SK-N-SH treated with all-trans-retinoic acid at 6 μM for 48 hours (cell line): ENCODE results near the gene GOLGA1.

Experiments
- ARNTL ChIP-seq: fragments of 450-650 bp; formaldehyde crosslinking; IDR thresholded peaks from 2 replicates; pipeline ENCODE4 v1.5.0; 2020; ENCODE audit warnings: low read depth, mild to moderate bottlenecking, moderate library complexity, borderline replicate concordance
- CSDC2 ChIP-seq: fragments of 250-450 bp; sonication (Bioruptor Pico); IDR thresholded peaks from 2 replicates; pipeline ENCODE4 v1.5.0; 2020; ENCODE audit warnings: mild to moderate bottlenecking, moderate library complexity
- GLIS3 ChIP-seq: fragments of 250-450 bp; sonication (Bioruptor Pico); IDR thresholded peaks from 2 replicates; pipeline ENCODE4 v1.5.0; 2020; ENCODE audit warnings: mild to moderate bottlenecking, moderate library complexity
- OSR1 ChIP-seq: fragments of 250-450 bp; sonication (Bioruptor Pico); IDR thresholded peaks from 2 replicates; pipeline ENCODE4 v1.8.0; 2022; ENCODE audit warnings: moderate library complexity, mild to moderate bottlenecking, inconsistent platforms
- RARB ChIP-seq: fragments of 250-450 bp; sonication (Bioruptor Pico); IDR thresholded peaks from 2 replicates; pipeline ENCODE4 v1.8.0; 2021; ENCODE audit warnings: mild to moderate bottlenecking, moderate library complexity
- TCF4 ChIP-seq: fragments of 250-450 bp; sonication (Bioruptor Pico); IDR thresholded peaks from 2 replicates; pipeline ENCODE4 v1.8.0; 2021; ENCODE audit warnings: mild to moderate bottlenecking, moderate library complexity, borderline replicate concordance
- TOX ChIP-seq: fragments of 250-450 bp; sonication (Bioruptor Pico); IDR thresholded peaks from 2 replicates; pipeline ENCODE4 v1.8.0; 2021; ENCODE audit warnings: mild to moderate bottlenecking, moderate library complexity, borderline replicate concordance
- ZFP30 ChIP-seq: fragments of 450-650 bp; formaldehyde crosslinking; IDR thresholded peaks from 2 replicates; pipeline ENCODE4 v1.5.0; 2022; ENCODE audit warnings: mild to moderate bottlenecking, moderate library complexity
- ZNF565 ChIP-seq: fragments of 450-650 bp; formaldehyde crosslinking; conservative IDR thresholded peaks from 2 replicates; pipeline ENCODE4 v1.5.0; 2020; ENCODE audit warnings: low read depth, mild to moderate bottlenecking, moderate library complexity
- ZNF8 ChIP-seq: fragments of 450-650 bp; formaldehyde crosslinking; IDR thresholded peaks from 2 replicates; pipeline ENCODE4 v1.5.0; 2020; ENCODE audit warnings: mild to moderate bottlenecking, moderate library complexity
- TF ChIP-seq, protein P1 (sequence below): fragments of 250-450 bp; sonication (Bioruptor Pico); IDR thresholded peaks from 2 replicates; pipeline ENCODE4 v1.5.0; 2020; ENCODE audit warnings: mild to moderate bottlenecking, moderate library complexity
- TF ChIP-seq, protein P2 (sequence below): fragments of 250-450 bp; sonication (Bioruptor Pico); IDR thresholded peaks from 2 replicates; pipeline ENCODE4 v1.8.0; 2020; ENCODE audit warnings: mild to moderate bottlenecking, moderate library complexity, borderline replicate concordance
- TF ChIP-seq, protein P3 (sequence below): fragments of 250-450 bp; sonication (Bioruptor Pico); IDR thresholded peaks from 2 replicates; pipeline ENCODE4 v1.5.1; 2021; ENCODE audit warnings: mild to moderate bottlenecking, moderate library complexity
- TF ChIP-seq, protein P4 (sequence below): fragments of 250-450 bp; sonication (Bioruptor Pico); IDR thresholded peaks from 2 replicates; pipeline ENCODE4 v1.5.1; 2020; ENCODE audit warnings: low read depth, mild to moderate bottlenecking, moderate library complexity

DNA sequence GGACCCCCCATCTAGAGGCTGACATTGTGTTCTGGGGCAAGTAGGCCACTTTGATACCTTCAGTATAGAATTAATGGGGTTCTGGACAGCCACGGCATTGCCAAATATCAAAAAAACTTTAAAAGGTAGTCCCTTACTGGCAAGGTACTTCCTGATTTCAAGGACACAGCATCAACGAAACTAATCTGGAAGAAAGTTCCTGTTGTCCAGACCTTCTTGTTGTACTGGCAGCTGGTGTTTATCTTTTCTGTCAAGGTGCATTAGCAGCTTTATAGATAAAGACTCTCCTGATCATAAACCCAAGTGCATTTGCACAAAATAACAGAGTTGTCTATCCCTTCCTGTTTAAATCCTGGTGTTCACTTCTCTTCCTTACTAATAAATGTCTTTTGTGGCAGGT is 23.7 kb upstream of the GOLGA1 start:
- no peak for TF ChIP-seq TOX (CRISPR knock-in tag)
- TF ChIP-seq TCF4 (CRISPR knock-in tag) = no peak
- TF ChIP-seq, protein P1, sequence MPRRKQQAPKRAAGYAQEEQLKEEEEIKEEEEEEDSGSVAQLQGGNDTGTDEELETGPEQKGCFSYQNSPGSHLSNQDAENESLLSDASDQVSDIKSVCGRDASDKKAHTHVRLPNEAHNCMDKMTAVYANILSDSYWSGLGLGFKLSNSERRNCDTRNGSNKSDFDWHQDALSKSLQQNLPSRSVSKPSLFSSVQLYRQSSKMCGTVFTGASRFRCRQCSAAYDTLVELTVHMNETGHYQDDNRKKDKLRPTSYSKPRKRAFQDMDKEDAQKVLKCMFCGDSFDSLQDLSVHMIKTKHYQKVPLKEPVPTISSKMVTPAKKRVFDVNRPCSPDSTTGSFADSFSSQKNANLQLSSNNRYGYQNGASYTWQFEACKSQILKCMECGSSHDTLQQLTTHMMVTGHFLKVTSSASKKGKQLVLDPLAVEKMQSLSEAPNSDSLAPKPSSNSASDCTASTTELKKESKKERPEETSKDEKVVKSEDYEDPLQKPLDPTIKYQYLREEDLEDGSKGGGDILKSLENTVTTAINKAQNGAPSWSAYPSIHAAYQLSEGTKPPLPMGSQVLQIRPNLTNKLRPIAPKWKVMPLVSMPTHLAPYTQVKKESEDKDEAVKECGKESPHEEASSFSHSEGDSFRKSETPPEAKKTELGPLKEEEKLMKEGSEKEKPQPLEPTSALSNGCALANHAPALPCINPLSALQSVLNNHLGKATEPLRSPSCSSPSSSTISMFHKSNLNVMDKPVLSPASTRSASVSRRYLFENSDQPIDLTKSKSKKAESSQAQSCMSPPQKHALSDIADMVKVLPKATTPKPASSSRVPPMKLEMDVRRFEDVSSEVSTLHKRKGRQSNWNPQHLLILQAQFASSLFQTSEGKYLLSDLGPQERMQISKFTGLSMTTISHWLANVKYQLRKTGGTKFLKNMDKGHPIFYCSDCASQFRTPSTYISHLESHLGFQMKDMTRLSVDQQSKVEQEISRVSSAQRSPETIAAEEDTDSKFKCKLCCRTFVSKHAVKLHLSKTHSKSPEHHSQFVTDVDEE (CRISPR knock-in tag) = no peak
- TF ChIP-seq RARB (CRISPR knock-in tag) = no peak
- TF ChIP-seq, protein P2, sequence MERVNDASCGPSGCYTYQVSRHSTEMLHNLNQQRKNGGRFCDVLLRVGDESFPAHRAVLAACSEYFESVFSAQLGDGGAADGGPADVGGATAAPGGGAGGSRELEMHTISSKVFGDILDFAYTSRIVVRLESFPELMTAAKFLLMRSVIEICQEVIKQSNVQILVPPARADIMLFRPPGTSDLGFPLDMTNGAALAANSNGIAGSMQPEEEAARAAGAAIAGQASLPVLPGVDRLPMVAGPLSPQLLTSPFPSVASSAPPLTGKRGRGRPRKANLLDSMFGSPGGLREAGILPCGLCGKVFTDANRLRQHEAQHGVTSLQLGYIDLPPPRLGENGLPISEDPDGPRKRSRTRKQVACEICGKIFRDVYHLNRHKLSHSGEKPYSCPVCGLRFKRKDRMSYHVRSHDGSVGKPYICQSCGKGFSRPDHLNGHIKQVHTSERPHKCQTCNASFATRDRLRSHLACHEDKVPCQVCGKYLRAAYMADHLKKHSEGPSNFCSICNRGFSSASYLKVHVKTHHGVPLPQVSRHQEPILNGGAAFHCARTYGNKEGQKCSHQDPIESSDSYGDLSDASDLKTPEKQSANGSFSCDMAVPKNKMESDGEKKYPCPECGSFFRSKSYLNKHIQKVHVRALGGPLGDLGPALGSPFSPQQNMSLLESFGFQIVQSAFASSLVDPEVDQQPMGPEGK (CRISPR knock-in tag) = no peak
- TF ChIP-seq ZFP30 = no peak
- no peak for TF ChIP-seq ARNTL (CRISPR knock-in tag)
- TF ChIP-seq ZNF565 = no peak
- no peak for TF ChIP-seq CSDC2
- TF ChIP-seq ZNF8 (CRISPR knock-in tag) = no peak
- TF ChIP-seq, protein P3, sequence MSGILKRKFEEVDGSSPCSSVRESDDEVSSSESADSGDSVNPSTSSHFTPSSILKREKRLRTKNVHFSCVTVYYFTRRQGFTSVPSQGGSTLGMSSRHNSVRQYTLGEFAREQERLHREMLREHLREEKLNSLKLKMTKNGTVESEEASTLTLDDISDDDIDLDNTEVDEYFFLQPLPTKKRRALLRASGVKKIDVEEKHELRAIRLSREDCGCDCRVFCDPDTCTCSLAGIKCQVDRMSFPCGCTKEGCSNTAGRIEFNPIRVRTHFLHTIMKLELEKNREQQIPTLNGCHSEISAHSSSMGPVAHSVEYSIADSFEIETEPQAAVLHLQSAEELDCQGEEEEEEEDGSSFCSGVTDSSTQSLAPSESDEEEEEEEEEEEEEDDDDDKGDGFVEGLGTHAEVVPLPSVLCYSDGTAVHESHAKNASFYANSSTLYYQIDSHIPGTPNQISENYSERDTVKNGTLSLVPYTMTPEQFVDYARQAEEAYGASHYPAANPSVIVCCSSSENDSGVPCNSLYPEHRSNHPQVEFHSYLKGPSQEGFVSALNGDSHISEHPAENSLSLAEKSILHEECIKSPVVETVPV (CRISPR knock-in tag) = no peak
- TF ChIP-seq OSR1 = no peak
- TF ChIP-seq, protein P4, sequence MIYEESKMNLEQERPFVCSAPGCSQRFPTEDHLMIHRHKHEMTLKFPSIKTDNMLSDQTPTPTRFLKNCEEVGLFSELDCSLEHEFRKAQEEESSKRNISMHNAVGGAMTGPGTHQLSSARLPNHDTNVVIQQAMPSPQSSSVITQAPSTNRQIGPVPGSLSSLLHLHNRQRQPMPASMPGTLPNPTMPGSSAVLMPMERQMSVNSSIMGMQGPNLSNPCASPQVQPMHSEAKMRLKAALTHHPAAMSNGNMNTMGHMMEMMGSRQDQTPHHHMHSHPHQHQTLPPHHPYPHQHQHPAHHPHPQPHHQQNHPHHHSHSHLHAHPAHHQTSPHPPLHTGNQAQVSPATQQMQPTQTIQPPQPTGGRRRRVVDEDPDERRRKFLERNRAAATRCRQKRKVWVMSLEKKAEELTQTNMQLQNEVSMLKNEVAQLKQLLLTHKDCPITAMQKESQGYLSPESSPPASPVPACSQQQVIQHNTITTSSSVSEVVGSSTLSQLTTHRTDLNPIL (CRISPR knock-in tag) = no peak
- TF ChIP-seq GLIS3 = no peak
